GM03348 (cell line): Measurements from ENCODE around the gene TMSB10.
"Not testable (repeated sequence)": the region's sequence is repeated elsewhere in the genome, so short reads cannot be mapped to it uniquely, and the experiment has no call there.

ENCODE experiments used
- DNase-seq: peaks from one replicate; pipeline ENCODE4 v3.0.0; 2012; ENCODE audit warnings: low spot score

The TMSB10 gene

DNA sequence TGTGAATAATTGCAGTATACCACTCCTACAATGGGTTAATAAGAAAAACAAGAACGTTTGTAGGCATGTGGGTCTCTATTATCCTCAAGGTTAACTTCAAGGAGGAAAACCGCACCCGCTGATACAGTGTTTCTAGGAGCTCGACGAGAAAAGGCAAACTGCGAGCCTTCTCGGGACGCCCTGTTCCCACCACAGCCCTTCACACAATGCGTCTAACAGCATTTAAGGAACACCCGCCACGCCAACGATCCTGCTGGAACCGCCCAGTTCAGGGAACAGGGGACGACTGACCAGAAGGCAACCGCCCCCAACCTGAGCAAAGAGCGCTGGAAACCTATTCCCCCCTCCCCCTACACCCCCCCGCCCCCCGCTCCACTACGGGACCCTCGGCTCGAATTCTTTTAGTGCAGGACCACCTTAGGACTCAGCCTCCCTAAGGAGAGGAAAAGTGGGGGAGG lies 710 bp upstream of the TMSB10 start:
- DNase-seq = peak; percentile 52

DNA sequence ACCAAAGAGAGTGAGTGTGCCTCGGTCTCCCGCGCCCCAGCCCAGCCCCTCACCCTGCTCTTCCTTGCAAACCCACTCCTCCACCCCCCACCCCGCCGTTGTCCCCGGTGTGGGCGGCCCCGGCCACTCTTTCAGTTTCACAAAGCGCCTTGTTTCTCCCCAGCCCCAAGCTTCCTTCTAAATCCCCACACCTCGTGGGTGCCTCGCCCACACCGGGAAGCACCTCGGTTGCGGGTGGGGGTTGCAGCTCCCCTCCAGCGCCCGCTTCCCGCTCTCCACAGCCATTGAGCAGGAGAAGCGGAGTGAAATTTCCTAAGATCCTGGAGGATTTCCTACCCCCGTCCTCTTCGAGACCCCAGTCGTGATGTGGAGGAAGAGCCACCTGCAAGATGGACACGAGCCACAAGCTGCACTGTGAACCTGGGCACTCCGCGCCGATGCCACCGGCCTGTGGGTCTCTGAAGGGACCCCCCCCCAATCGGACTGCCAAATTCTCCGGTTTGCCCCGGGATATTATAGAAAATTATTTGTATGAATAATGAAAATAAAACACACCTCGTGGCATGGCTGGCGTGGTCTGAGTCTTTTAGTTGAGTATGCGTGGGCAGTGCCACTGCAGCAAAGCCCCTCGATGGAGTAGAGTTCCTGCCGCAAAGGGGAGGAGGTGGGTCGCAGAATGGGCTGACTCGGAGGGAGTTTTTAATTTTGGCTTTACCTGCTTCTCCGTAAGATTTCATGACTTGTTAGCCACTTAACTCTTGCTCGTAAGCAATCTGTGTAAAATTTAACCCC lies 848 bp downstream of the TMSB10 start:
- DNase-seq = peak; percentile 31

- DNase-seq = peak; percentile 82
Observed at GRCh38 chr2:84906900-84907714, 1.7 kb downstream of the TMSB10 start.

DNA sequence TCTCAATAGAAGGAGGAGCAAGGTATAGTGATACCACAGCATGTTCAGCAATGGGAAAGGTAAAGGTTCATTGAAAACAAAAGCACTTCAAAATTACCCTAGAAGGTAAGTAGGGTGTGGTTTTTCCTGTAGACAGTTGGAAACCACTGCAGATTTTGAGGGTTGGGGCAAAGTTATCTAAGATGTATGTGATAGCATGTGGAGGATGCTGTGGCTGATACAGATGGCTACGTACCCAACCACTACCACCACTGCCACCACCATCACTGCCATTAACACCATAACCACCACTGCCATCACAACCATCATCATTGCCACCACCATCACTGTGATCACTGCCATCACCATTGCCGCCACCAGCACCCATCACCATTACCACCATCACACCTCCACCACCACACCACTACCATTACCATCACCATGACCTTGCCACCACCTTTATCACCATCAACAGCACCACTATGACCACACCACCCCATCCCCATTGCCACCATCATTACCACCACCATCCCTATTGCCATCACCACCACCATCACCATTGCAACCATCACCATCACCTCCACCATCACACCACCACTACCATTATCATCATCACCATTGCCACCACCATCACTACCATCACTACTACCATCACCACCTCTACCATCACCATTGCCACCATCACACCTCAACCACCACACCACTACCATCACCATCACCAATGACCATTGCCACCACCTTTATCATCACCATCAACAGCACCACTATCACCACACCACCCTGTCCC lies 3.7 kb downstream of the TMSB10 start:
- DNase-seq = no peak

GRCh38 chr2:84911135-84911678 lies 5.8 kb downstream of the TMSB10 start:
- DNase-seq = no peak

DNA sequence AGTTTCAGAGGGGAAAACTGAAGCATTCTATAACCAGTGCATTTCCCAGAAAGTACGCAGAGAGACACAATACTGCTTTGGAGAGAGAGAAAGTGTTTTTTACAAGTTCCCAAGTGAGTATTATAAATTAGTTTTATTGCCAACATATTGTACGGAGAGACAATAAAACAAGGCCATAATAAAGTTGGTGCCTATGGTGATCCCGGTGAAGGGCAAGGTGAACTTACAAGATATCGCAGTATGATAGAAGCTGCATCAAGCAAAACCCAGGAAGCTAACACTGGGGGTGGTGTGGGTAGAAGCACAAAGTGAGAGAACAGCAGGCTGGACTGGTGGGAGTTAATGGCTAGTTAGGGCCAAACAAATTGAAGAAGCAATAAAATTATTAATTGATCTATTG lies 7.5 kb downstream of the TMSB10 start:
- no peak for DNase-seq

DNA sequence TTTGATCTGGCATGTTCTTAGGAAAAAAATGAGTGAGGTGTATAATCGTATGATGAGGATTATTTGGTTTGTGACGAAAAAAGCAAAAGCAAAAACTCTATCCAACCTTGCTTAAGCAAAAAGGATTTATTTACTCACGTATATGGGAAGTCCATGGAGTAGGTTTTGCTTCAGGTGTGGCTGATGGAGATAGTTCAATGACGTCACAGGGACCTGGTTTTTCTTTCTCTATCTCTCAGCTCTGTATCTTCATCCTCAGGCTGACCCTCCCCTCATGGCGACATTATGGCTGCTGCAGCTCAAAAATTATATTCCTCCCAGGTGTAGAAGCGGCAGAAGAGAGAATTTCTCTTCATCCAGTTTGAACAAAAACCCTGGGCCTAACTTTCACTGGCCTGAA lies 8.9 kb downstream of the TMSB10 start:
- DNase-seq = no peak

DNA sequence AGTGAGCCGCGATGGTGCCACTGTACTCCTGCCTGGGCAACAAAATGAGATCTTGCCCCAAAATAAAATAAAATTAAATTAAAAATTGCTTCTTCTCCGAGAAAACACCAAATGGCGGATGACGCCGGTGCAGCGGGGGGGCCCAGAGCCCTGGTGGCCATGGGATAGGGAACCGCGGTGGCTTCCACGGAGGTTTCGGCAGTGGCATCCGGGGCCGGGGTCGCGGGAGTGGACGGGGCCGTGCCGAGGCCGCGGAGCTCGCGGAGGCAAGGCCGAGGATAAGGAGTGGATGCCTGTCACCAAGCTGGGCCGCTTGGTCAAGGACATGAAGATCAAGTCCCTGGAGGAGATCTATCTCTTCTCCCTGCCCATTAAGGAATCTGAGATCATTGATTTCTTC lies 10.2 kb downstream of the TMSB10 start:
- not testable (repeated sequence) for DNase-seq

DNA sequence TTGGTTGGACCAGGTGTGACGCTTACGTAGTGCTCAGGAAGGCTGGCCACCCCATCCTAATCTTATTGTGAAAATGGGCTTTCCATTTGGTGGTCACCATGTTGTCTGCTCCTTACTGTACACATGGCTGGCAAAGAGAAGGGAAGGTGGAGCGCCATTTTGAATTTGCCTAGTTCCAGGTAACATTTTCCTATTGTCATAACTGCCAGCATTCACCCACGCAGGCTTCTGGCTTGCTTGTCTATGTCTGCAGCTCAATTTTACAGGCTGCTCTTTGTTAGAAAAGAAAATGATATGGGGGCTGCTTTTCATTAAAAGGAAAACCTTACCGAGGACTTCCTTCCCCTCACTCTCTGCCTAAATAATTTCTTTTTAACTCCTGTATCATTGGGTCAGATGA lies 12.4 kb downstream of the TMSB10 start:
- DNase-seq = not testable (repeated sequence)

DNA sequence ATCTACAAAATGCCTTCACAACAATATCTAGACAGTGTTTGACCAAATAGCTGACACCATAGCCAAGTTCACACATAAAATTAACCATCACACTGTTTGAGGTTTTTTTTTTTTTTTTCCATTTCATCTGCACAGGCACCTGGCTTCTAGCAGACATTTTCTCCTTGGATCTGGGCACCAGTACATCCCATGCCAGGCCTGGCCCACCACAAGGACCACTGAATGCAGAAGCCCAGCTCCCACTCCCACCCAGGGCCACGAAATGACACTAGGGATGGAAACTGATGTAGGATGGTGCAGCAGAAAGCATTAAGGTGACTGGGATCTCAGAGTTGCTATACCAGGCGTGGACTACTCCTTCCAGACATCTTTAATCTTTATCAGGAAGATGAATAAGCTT lies 13.0 kb downstream of the TMSB10 start:
- DNase-seq = no peak

DNA sequence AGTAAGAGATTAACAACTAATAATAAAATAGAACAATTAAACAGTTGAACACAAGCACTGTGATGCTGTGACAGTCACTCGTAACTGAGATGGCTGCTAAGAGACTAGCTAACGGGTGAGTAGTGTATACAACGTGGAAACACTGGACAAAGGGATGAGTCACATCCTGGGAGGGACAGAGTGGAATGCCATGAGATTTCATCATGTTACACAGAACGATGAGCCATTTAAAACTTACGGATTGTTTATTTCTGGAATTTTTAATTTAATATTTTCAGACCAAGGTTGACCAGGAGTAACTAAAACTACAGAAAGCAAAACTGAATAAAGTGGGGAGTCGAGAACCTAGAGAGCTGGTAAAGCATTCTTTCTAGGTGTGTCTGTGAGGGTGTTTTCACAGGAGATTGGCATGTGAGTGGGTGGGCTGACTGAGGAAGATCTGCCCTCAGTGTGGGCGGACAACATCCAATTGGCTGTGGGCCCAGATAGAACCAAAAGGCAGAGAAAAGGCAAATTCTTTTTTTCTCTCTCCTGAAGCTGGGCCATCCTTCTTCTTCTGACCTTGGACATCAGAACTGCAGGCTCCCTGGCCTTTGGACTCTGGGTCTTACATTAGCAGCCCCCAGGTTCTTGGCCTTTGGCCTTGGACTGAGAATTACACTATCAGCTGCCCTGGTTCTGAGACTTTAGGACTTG lies 14.6 kb downstream of the TMSB10 start:
- peak; percentile 83 for DNase-seq

- DNase-seq = no peak
Observed at GRCh38 chr2:84923009-84923408, 17.6 kb downstream of the TMSB10 start.

GRCh38 chr2:84924173-84925106 lies 19.0 kb downstream of the TMSB10 start:
- no peak for DNase-seq

DNA sequence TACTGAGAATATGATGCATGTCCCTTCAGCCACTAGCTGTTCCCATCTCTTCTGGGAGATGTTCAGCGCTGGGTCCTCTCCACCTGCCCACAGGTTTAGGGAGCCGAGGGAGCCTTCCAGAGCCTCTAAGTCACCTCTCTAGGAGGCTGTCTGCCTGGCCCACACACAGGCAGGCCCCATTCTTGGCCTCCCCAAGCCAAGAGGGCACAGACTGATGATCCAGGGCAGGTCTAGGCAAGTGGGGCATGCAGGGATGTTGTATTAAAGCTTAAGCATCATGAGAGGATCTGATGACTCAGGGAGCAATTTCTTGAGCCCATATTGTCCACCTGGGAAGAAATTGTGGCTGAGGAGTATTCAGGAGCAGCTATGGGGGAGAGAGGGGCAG lies 19.9 kb downstream of the TMSB10 start:
- DNase-seq = no peak

- peak; percentile 79 for DNase-seq
Observed at GRCh38 chr2:84925724-84926376, 20.4 kb downstream of the TMSB10 start.

- DNase-seq = no peak
Observed at GRCh38 chr2:84927275-84927627, 21.8 kb downstream of the TMSB10 start.

GRCh38 chr2:84931384-84931821 lies 25.9 kb downstream of the TMSB10 start:
- no peak for DNase-seq

DNA sequence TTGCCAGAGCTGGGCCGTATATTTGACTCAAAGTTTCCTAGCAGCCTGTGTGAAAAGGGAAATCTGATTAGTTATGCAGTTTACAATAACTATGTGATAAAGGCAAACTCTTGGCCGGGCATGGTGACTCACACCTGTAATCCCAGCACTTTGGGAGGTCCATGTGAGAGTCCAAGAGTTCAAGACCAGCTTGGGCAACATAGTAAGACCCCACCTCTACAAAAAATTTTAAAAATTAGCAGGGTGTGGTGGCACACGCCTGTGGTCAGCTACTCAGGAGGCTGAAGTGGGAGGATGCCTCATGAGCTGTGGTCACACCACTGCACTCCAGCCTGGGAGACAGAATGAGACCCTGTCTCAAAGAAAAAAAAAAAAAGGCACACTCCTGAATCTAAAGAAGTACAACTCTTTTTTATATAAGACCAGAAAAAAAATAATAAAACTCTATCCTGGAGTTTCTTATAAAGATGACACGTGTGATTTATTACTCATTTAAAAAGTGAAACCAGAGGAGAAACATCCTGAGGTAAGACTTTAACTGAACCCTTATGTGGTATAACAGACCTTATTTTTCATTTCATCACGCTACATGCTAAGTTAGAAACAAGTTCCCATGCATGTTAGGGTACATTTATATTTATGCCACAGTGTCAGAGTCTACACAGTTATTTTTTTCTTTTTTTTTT lies 32.9 kb downstream of the TMSB10 start:
- no peak for DNase-seq

DNA sequence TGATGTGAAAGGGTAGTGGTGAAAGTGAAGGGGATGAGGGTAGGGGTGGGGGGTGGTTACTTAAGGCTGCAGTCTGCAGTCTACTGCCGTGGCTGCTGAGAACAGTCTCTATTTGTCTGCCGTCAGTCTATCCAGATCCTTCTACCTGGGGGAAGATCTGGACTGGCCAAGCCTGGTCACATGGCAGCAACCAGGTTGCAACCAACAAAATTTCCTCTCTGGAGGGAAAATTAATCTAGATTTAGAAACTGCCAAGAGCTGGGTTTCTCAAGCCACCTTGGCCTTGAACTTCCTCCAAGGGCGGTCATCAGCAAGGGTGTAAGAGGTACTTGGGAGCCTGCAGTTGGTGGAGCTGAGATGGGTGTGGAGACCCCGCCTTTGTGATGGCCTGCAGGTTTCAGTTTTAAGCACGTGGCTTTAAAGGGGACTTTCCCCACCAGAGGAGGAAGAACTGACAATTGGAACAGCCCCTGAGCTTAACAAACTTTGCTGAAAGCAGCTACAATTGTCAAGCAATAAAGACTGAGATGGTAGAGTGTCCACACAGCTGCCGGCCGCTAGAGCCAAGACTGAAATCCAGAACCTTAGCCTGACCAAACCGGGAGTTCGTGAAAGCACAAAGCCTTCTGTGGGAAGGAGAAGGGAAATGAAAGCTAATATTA lies 34.1 kb downstream of the TMSB10 start:
- DNase-seq = no peak
